ENCODE results near the gene WHRN. TPM values are rescaled to one million over a fixed set of nuclear protein-coding genes. Genes with fewer than 3 reads are reported as not detected.
A peak's percentile ranks its signal among the peaks of the same experiment; 100 is the strongest.

The WHRN gene
- total and polyA plus RNA-seq, 5 donors from 2014 or later, result 1.00 to 24.2 (median 1.4) TPM

- H3K36me3 Mint-ChIP-seq, result no peaks in the 10 kb centered on the region
- Histone ChIP-seq H3K4me3 (ENCODE audit: low read depth, low read length) (no peak overlapping the region), H3K27me3 (ENCODE audit: control insufficient read depth, insufficient read depth, low read length) (peaks cover 4% of the 10 kb centered on the region), H3K4me1 (ENCODE audit: control insufficient read depth, insufficient read depth, low read length, poor library complexity, severe bottlenecking) (no peaks in the 10 kb centered on the region), H3K9me3 (ENCODE audit: control insufficient read depth in 2 of 2, low read length in 2 of 2) (no peaks in the 10 kb centered on the region), H3K36me3 (ENCODE audit: control insufficient read depth, insufficient read depth, low read length) (no peaks in the 10 kb centered on the region), H3K27ac (ENCODE audit: insufficient read depth, low read length, poor library complexity, severe bottlenecking) (no peak overlapping the region)
- DNase-seq (no peak), ATAC-seq (ENCODE audit: low read depth in 2 of 2) (no peak)
- no peak overlapping the region for H3K27ac Mint-ChIP-seq
- H3K4me1 Mint-ChIP-seq, result peaks cover 0 to 8% (median 7%) of the 10 kb centered on the region in 4 donors
- peaks cover 35% of the 10 kb centered on the region for H3K27me3 Mint-ChIP-seq
- no peak overlapping the region for H3K4me3 Mint-ChIP-seq
- H3K9me3 Mint-ChIP-seq, result no peaks in the 10 kb centered on the region
Measured at GRCh38 chr9:114539701-114540380, 34.6 kb upstream of the WHRN start.

- H3K4me1 Mint-ChIP-seq, result peaks cover 0 to 8% (median 7%) of the 10 kb centered on the region in 4 donors
- ATAC-seq (ENCODE audit: low read depth in 2 of 2), result peak; percentile 81 to 90
- no peak overlapping the region for H3K27ac ChIP-seq (ENCODE audit: insufficient read depth, low read length, poor library complexity, severe bottlenecking)
- H3K4me3 Mint-ChIP-seq, result no peak overlapping the region
- no peak overlapping the region for H3K4me3 ChIP-seq (ENCODE audit: low read depth, low read length)
- H3K9me3 Mint-ChIP-seq, result no peaks in the 10 kb centered on the region
- no peaks in the 10 kb centered on the region for H3K36me3 Mint-ChIP-seq
- no peaks in the 10 kb centered on the region for H3K4me1 ChIP-seq (ENCODE audit: control insufficient read depth, insufficient read depth, low read length, poor library complexity, severe bottlenecking)
- H3K27me3 Mint-ChIP-seq, result peaks cover 42% of the 10 kb centered on the region
- H3K27me3 ChIP-seq (ENCODE audit: control insufficient read depth, insufficient read depth, low read length), result peaks cover 4% of the 10 kb centered on the region
- H3K9me3 ChIP-seq (ENCODE audit: control insufficient read depth in 2 of 2, low read length in 2 of 2), result no peaks in the 10 kb centered on the region
- DNase-seq, result peak in 2 of 3 donors; percentile 22 to 49
- no peaks in the 10 kb centered on the region for H3K36me3 ChIP-seq (ENCODE audit: control insufficient read depth, insufficient read depth, low read length)
- peak overlapping the region in 2 of 3 donors; percentile 12 to 64 for H3K27ac Mint-ChIP-seq
Measured at GRCh38 chr9:114538241-114538640, 33.0 kb upstream of the WHRN start.

GRCh38 chr9:114532561-114533237 lies 27.4 kb upstream of the WHRN start:
- H3K27ac Mint-ChIP-seq, result no peak overlapping the region
- H3K9me3 Mint-ChIP-seq, result no peaks in the 10 kb centered on the region
- peaks cover 0 to 5% (median 1%) of the 10 kb centered on the region in 4 donors for H3K4me1 Mint-ChIP-seq
- no peaks in the 10 kb centered on the region for H3K36me3 Mint-ChIP-seq
- DNase-seq (no peak), ATAC-seq (ENCODE audit: low read depth in 2 of 2) (no peak)
- Histone ChIP-seq H3K27ac (ENCODE audit: insufficient read depth, low read length, poor library complexity, severe bottlenecking) (no peak overlapping the region), H3K9me3 (ENCODE audit: control insufficient read depth in 2 of 2, low read length in 2 of 2) (no peaks in the 10 kb centered on the region), H3K4me3 (ENCODE audit: low read depth, low read length) (no peak overlapping the region), H3K4me1 (ENCODE audit: control insufficient read depth, insufficient read depth, low read length, poor library complexity, severe bottlenecking) (no peaks in the 10 kb centered on the region), H3K27me3 (ENCODE audit: control insufficient read depth, insufficient read depth, low read length) (peaks cover 2% of the 10 kb centered on the region), H3K36me3 (ENCODE audit: control insufficient read depth, insufficient read depth, low read length) (no peaks in the 10 kb centered on the region)
- peaks cover 28% of the 10 kb centered on the region for H3K27me3 Mint-ChIP-seq
- no peak overlapping the region for H3K4me3 Mint-ChIP-seq

GRCh38 chr9:114529285-114529684 lies 24.0 kb upstream of the WHRN start:
- Histone ChIP-seq H3K27ac (ENCODE audit: insufficient read depth, low read length, poor library complexity, severe bottlenecking) (no peak overlapping the region), H3K4me3 (ENCODE audit: low read depth, low read length) (no peak overlapping the region), H3K9me3 (ENCODE audit: control insufficient read depth in 2 of 2, low read length in 2 of 2) (no peaks in the 10 kb centered on the region), H3K36me3 (ENCODE audit: control insufficient read depth, insufficient read depth, low read length) (no peaks in the 10 kb centered on the region), H3K27me3 (ENCODE audit: control insufficient read depth, insufficient read depth, low read length) (peaks cover 13% of the 10 kb centered on the region), H3K4me1 (ENCODE audit: control insufficient read depth, insufficient read depth, low read length, poor library complexity, severe bottlenecking) (no peaks in the 10 kb centered on the region)
- Mint-ChIP-seq H3K36me3 (no peaks in the 10 kb centered on the region), H3K27ac (peak overlapping the region in 1 of 3 donors; percentile 7), H3K9me3 (peaks cover 0 to 3% (median 0%) of the 10 kb centered on the region in 7 donors), H3K4me3 (no peak overlapping the region), H3K4me1 (no peaks in the 10 kb centered on the region), H3K27me3 (peaks cover 27% of the 10 kb centered on the region)
- no peak for DNase-seq
- no peak for ATAC-seq (ENCODE audit: low read depth in 2 of 2)

- Histone ChIP-seq H3K9me3 (ENCODE audit: control insufficient read depth in 2 of 2, low read length in 2 of 2) (no peaks in the 10 kb centered on the region), H3K27me3 (ENCODE audit: control insufficient read depth, insufficient read depth, low read length) (peaks cover 32% of the 10 kb centered on the region), H3K27ac (ENCODE audit: insufficient read depth, low read length, poor library complexity, severe bottlenecking) (no peak overlapping the region), H3K4me1 (ENCODE audit: control insufficient read depth, insufficient read depth, low read length, poor library complexity, severe bottlenecking) (no peaks in the 10 kb centered on the region), H3K4me3 (ENCODE audit: low read depth, low read length) (no peak overlapping the region), H3K36me3 (ENCODE audit: control insufficient read depth, insufficient read depth, low read length) (no peaks in the 10 kb centered on the region)
- Mint-ChIP-seq H3K4me3 (no peak overlapping the region), H3K36me3 (no peaks in the 10 kb centered on the region), H3K27me3 (peaks cover 38% of the 10 kb centered on the region), H3K9me3 (peaks cover 0 to 3% (median 0%) of the 10 kb centered on the region in 7 donors), H3K27ac (peak overlapping the region in 1 of 3 donors; percentile 23), H3K4me1 (no peaks in the 10 kb centered on the region)
- ATAC-seq (ENCODE audit: low read depth in 2 of 2), result no peak
- no peak for DNase-seq
Measured at GRCh38 chr9:114526807-114527206, 21.5 kb upstream of the WHRN start.

- no peak for DNase-seq
- H3K36me3 Mint-ChIP-seq, result no peaks in the 10 kb centered on the region
- H3K4me3 Mint-ChIP-seq, result no peak overlapping the region
- no peaks in the 10 kb centered on the region for H3K36me3 ChIP-seq (ENCODE audit: control insufficient read depth, insufficient read depth, low read length)
- peaks cover 32% of the 10 kb centered on the region for H3K27me3 ChIP-seq (ENCODE audit: control insufficient read depth, insufficient read depth, low read length)
- no peak overlapping the region for H3K4me3 ChIP-seq (ENCODE audit: low read depth, low read length)
- no peaks in the 10 kb centered on the region for H3K4me1 ChIP-seq (ENCODE audit: control insufficient read depth, insufficient read depth, low read length, poor library complexity, severe bottlenecking)
- no peak overlapping the region for H3K27ac Mint-ChIP-seq
- no peaks in the 10 kb centered on the region for H3K9me3 ChIP-seq (ENCODE audit: control insufficient read depth in 2 of 2, low read length in 2 of 2)
- peaks cover 0 to 3% (median 0%) of the 10 kb centered on the region in 7 donors for H3K9me3 Mint-ChIP-seq
- no peak for ATAC-seq (ENCODE audit: low read depth in 2 of 2)
- H3K27ac ChIP-seq (ENCODE audit: insufficient read depth, low read length, poor library complexity, severe bottlenecking), result no peak overlapping the region
- H3K27me3 Mint-ChIP-seq, result peaks cover 37% of the 10 kb centered on the region
- H3K4me1 Mint-ChIP-seq, result no peaks in the 10 kb centered on the region
Measured at GRCh38 chr9:114525513-114525912, 20.2 kb upstream of the WHRN start.

- Histone ChIP-seq H3K27ac (ENCODE audit: insufficient read depth, low read length, poor library complexity, severe bottlenecking) (no peak overlapping the region), H3K4me1 (ENCODE audit: control insufficient read depth, insufficient read depth, low read length, poor library complexity, severe bottlenecking) (no peaks in the 10 kb centered on the region), H3K4me3 (ENCODE audit: low read depth, low read length) (no peak overlapping the region), H3K36me3 (ENCODE audit: control insufficient read depth, insufficient read depth, low read length) (no peaks in the 10 kb centered on the region), H3K9me3 (ENCODE audit: control insufficient read depth in 2 of 2, low read length in 2 of 2) (no peaks in the 10 kb centered on the region), H3K27me3 (ENCODE audit: control insufficient read depth, insufficient read depth, low read length) (peaks cover 36% of the 10 kb centered on the region)
- no peak for DNase-seq
- no peaks in the 10 kb centered on the region for H3K36me3 Mint-ChIP-seq
- H3K27me3 Mint-ChIP-seq, result peaks cover 42% of the 10 kb centered on the region
- no peak for ATAC-seq (ENCODE audit: low read depth in 2 of 2)
- no peak overlapping the region for H3K4me3 Mint-ChIP-seq
- no peak overlapping the region for H3K27ac Mint-ChIP-seq
- H3K4me1 Mint-ChIP-seq, result no peaks in the 10 kb centered on the region
- H3K9me3 Mint-ChIP-seq, result peaks cover 0 to 3% (median 0%) of the 10 kb centered on the region in 7 donors
Measured at GRCh38 chr9:114524247-114524681, 19.0 kb upstream of the WHRN start.
